ENCODE measurements around the gene PIP4K2C. TPM values are rescaled to one million over a fixed set of nuclear protein-coding genes. Genes with fewer than 3 reads are reported as not detected.
A peak's percentile ranks its signal among the peaks of the same experiment; 100 is the strongest.
"Not testable (repeated sequence)": the region's sequence is repeated elsewhere in the genome, so short reads cannot be mapped to it uniquely, and the experiment has no call there.

PIP4K2C gene
- total RNA-seq, 1 experiment from 2014 or later: 25.2 TPM

DNA sequence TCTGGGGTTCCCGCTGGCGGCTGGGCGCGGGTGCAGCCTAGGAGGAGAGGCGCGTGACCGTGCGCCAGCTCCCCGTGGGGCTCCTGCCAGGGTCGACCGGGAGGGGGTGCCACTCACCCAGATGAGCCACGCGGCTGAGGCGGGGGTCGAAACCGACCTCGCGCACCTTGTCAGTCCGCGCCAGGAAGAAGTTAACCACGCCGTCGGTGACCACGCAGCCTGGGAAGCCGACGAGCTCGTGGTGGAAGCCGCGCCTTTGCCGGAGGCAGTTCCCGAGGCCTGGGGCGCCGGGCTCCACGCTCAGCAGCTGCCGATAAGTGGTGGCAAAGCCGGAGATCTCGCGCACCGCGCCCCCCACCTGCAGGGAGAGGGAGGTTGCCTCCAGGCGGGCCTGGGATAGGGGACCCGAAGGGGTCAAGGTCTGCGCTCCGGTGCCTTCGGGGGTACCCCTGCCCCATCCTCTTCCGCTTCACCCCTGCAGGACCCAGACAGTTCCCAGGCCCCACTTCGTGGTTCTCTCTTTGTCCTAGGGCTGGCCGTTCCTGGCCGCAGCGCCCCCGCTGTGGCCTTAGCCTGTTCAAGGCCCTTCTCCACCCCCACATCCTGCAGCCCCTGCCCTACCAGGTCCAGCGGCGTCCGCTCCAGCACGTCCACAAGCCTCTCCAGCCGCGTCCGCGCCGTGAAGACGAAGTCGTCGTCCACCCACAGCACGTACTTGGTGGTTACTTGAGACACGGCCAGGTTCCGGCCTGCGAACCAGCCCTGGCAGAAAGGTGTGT, 36.7 kb downstream of the PIP4K2C start:
- no peak for DNase-seq (ENCODE audit: low spot score)
- in situ Hi-C loops (cut with HindIII; ENCODE audit: low sequenced_read_pairs): no loop called here

DNA sequence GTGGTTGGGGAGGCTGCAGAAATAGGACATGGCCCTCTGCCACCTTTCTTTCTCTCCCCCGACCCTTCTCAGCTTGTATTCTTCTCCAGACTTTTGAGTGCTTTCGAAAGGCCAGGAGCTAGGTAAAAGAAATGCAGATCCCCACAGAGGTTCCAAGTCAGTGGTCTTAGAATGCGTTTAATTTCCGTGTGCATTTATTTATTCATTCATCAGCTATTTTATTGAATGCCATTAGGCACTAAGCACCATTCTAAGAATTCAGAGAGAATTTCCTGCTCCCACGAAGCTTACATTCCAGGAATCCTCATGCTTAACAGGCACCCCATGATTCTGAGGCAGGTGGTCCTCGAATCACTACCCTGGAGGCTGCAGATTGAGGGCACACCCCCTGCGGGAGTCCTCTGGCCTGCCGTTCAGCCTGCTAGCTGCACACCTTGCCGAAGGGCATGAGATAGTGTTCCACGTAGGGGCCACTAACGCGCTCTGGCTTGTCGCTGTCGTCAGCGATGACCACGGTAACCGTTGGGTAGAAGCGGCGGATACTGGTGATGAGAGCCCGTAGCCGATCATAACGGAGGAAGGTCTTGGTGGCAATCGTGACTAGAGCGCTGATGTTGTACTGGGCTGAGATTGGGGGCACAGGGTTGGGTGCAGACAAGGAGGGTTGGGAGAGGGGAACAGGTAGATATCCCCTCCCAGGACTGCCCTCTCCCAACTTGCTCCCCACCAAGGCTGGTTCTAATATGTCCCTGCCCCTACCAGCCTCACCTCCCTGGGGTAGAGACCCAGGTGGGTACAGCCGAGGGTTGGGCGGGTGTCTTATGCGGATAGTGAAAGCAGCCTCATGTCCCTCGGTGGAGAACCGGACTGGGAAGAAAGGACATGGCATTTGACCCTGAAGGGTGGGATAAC, 37.5 kb downstream of the PIP4K2C start:
- no peak for DNase-seq (ENCODE audit: low spot score)
- in situ Hi-C loops (cut with HindIII; ENCODE audit: low sequenced_read_pairs): no loop called here

DNA sequence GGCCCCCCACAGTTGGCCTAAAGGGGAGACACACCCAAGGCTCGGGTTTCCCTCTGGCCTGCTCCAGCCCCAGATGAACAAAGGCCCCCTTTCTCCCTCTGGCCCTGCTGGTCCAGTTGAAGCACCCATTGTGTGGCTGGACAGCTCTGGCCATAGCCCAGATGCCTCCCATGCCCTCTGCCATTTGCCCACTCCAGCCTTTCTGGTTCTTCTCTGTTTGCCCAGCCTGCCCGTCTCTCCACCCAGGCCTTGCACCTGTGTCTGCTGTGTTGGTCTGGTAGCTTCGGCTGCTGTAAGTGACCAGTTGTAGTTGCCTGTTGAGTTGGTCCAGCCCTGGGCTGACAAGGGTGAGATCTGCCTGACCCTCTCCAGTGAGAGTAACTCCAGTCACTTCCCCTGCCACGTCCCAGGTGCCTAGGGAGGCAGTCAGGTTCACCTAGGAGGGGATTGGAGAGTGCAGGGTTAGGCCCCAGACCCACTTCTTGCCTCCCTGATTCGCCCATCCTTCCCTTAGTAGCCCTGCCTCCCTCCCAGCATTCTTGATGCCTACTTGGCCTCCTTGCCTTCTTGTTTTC, 39.0 kb downstream of the PIP4K2C start:
- no peak for DNase-seq (ENCODE audit: low spot score)
- in situ Hi-C loops (cut with HindIII; ENCODE audit: low sequenced_read_pairs): no loop called here

DNA sequence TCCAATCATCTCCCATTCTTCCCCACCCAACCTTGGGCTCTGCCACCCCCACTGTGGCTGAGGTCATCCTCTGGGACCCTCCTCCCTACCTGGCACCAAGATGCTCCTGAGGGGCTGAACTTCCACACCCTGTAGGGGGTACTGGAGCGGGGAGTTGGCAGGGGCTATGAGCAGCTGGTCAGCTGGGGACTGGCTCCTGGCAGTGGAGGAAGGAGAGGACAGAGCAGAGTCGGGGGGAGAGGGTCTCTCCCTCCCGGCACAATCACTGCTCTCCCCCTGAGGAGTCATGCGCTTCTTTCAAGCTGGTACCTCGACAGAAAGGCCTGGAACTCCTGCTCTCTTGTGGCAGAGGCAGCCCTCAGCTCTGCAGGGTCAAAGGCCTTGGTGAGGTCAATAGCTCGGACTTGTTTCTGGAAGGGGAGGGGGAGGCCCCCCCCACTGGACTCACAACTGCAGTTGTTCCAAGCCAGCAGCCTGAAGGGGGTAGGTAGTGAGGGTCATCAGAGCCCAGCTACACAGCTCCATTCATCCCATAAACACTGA, 40.0 kb downstream of the PIP4K2C start:
- no peak for DNase-seq (ENCODE audit: low spot score)
- in situ Hi-C loops (cut with HindIII; ENCODE audit: low sequenced_read_pairs): no loop called here

DNA sequence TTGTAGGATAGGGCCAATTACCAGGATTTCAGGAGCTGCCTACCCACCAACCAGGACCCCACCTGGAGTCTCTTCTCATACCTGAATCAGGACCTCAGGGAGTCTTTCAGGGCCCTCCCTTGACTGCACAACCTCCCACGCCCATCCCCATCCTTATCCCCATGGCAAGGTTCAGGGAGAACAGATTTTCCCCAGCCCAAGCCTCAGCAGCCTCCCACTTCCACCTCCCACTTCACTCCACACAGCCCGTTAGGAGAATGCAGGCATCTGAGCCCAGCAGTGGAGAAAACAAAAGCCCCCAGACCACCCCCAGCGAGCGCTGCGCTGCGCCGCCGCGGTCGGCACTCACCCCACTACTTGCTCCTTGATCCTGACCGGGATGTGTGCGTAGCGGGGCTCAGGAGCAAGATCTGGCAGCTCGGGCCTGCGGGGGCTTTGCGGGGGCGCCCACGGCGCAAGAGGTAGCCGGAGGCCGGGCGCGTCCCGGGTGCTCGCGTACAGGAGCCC, 40.6 kb downstream of the PIP4K2C start:
- in situ Hi-C loops (cut with HindIII; ENCODE audit: low sequenced_read_pairs): no loop called here
- no peak for DNase-seq (ENCODE audit: low spot score)

DNA sequence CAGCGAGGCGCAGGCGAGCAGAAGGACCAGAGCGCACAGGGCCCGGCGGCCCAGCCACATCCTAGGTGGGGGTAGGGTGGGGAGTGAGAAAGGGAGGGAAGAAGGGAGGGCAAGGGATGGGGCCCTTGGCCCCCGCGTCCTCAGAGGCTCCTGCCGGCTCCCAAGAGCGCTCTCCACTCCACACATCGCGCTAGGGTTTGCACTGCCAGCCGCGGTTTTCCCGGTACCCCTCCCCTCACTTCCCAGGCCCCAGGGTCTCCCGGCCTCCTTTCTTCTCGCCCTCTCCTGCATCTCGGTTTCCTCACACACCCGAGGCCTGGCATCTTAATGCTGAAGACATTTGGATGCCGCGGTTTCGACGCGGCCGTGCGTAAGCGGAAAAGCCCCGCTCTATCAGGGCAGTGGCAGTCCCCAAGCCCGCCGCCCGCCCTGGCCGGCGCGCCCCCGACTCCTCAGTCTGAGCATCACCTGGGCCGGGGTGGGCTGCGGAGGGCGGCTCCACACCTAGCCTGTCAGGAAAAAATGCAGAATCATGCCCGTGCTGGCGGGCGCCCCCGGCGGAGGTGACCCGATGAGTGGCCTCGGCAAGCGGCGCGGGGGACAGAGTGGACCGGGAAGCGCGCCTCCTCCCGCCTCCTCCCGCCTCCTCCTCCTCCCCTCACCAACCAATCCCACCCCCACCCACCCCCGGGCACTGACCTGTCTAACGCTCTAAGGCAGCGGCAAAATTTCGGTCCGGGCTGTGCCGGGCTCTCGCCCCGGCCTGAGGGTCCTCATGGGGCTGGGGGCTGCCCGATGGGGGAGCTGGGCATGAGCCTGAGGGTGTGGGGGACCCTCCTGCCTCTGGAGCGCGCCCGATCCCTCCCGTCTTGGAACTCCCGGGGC, 41.3 kb downstream of the PIP4K2C start:
- peak; percentile 75 for DNase-seq (ENCODE audit: low spot score)
- in situ Hi-C loops (cut with HindIII; ENCODE audit: low sequenced_read_pairs): no loop called here

DNA sequence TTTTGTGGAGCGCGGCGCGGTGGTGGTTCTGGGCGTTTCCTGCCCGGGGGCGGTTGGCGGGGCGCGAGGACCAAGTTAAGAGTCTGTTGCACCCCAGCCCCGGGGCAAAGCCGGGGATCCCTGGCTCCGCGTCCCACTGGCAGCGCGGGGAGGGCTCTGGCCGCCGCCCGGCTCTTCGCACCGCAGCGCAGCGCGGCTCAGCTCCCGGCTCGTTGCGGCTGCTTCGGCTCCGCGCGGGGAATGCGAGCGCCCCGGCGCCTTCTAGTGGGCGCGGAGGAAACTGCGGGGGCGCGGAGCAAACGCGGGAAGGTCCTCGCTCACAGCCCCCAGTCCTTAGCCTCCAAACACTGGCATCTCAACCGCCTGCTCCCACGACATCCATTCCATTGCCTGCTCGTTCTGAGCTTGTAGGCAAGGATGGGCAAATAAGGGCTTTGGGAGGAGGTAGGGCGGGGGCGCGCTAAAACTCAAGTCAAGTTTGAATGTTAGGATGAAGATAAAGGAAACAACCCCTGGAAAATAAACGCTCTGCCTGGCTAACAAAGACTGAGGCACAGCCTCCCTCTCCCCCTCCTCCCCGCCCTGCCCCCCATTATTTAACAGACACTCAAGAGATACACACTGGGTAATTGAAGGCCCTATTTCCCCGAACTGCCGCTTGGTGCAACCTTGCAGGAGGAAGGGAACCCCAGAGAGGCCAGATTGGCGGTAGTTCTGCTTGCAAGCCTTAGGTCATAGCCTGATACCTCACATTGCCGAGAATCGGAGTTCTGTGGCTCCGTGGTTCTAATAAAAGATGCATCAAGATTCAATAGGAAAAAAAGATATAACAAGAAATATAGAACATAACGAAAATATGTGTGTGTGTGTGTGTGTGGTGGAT, 42.2 kb downstream of the PIP4K2C start, which contains the start of gene B4GALNT1:
B4GALNT1 (minus strand) TSS at position 244 of the 883 bp plus-strand sequence. CDS start 1,069 bp downstream, outside the sequence.
- in situ Hi-C loops (cut with HindIII; ENCODE audit: low sequenced_read_pairs): no loop called here
- DNase-seq (ENCODE audit: low spot score): peak; percentile 84

DNA sequence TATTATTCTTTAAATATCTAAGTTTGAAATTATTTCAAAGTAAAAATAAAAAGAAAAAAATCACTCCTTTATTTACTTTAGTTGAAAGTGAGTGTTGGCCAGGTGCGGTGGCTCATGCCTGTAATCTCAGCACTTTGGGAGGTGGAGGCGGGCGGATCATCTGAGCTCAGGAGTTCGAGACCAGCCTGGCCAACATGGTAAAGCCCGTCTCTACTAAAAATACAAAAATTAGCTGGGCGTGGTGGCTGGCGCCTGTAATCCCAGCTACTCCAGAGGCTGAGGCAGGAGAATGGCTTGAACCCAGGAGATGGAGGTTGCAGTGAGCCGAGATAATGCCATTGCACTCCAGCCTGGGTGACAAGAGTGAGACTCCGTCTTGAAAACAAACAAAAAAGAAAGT, 45.7 kb downstream of the PIP4K2C start:
- DNase-seq (ENCODE audit: low spot score); in situ Hi-C loops (cut with HindIII; ENCODE audit: low sequenced_read_pairs): not testable (repeated sequence)

DNA sequence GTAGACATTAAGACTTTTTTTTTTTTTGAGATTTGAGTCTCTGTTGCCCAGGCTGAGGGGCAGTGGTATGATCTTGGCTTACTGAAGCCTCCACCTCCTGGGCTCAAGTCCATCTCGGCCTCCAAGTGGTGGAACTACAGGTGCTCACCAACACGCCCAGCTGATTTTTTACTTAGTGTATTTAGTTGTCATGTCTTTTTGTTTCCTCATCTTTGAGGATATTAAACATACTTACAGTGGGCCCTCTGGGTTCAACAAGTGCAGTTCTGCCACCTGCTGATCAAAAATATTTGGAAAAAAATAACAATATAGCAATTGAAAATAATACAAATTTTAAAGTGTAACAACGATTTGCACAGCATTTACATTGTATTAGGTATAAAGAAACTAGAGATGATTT, 46.4 kb downstream of the PIP4K2C start:
- in situ Hi-C loops (cut with HindIII; ENCODE audit: low sequenced_read_pairs): no loop called here
- DNase-seq (ENCODE audit: low spot score): no peak

DNA sequence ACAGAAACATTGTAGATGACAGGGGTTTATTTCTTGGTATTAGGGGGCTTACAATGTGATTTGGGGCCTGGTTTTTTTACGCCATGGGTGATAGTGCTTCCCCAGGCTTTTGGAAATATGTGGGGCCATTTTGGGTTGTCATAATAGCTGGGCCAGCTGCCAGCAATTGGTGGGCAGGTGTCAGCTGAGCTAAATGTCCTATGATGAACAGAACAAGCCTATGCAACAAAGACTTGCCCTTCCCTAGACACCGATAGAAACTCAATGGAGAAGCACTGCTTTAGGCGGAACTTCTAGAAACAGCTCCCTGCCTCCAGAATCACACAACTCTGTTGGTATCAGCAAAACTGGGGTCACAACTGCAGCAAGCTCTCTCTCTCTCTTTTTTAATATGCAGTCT, 47.1 kb downstream of the PIP4K2C start:
- DNase-seq (ENCODE audit: low spot score): no peak
- in situ Hi-C loops (cut with HindIII; ENCODE audit: low sequenced_read_pairs): no loop called here

DNA sequence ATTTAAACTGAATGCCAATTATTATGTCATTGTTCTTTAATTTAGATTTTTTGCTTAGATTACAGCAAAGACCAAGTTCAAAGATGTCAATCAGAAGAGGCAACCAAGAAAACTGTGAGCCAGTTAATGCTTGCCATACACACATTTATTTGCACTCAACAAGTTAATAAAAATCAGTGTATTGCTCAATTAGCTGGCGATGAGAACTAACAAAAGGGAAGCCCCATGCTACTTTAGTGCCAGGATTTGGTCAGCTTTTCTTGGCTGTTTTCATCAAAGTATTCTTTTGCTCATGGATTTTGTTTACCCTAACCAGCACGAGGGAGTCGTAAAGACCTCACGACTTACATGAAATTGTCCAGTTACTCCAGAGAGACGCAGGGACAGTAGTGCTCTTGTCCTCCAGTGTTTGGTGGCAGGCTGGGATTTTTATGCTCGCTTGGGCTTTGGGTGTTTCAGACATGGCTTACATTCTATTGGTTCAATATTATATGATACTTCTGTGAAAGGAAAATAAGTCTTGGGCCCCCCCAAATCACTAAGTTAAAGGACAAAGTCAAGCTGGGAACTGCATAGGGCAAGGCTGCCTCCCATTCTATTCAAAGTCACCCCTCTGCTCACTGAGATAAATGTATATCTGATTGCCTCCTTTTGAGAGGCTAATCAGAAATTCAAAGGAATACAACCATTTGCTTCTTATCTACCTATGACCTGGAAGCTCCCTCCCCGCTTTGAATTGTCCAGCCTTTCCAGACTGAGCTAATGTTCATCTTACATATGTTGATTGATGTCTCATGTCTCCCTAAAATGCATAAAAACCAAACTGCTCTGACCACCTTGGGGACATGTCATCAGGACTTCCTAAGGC, 49.4 kb downstream of the PIP4K2C start:
- DNase-seq (ENCODE audit: low spot score): no peak
- in situ Hi-C loops (cut with HindIII; ENCODE audit: low sequenced_read_pairs): no loop called here

DNA sequence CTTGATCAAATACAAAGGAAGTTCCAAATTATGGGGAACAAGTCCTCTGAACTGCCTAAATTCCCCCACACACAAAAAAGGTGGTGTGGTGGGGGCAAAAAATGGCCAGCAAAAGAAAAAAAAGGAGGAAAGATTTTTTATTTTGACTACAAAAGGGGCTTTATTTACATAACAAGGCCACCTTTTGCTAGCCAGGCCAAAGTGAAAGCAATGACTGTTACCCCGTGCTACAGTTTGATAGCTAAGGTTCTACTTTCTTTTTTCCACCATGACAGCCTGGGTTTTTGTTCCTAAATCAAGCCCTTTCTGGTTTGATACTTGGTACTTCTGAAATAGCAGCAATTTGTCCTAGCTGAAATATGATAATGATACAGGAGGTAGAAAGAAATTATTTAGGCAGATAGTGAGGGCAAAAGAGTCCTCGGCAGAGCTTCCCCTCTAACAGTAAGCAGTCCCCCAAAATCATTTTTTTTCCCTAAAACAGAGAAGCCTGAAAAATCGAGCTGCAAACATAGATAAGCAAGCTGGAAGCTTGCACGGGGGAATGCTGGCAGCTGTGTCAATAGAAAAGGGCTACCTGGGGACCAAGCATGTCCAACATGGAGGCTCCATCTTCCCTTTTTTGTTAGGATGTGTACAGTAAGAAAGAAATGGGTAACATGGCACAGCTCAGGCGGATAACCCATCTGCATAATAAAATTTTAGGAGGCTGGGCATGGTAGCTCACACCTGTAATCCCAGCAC, 50.9 kb downstream of the PIP4K2C start:
- in situ Hi-C loops (cut with HindIII; ENCODE audit: low sequenced_read_pairs): no loop called here
- no peak for DNase-seq (ENCODE audit: low spot score)

DNA sequence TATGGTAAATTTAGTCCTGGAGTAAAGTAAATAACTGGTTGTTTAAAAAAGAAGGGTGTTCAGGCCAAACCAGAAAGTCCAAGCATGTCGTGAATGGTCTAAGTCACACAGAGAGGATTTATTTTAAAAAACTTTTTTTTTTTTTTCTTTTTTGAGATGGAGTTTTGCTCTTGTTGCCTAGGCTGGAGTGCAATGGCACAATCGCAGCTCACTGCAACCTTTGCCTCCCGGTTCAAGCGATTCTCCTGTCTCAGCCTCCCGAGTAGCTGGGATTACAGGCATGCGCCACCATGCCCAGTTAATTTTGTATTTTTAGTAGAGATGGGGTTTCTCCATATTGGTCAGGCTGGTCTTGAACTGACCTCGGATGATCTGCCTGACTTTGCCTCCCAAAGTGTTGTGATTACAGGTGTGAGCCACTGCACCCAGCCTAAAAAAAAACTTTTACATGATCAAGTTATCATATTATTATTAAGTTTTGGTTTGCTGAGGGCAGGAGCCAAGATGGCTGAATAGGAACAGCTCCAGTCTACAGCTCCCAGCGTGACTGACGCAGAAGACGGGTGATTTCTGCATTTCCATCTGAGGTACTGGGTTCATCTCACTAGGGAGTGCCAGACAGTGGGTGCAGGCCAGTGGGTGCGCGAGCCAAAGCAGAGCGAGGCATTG, 55.1 kb downstream of the PIP4K2C start:
- in situ Hi-C loops (cut with HindIII; ENCODE audit: low sequenced_read_pairs); DNase-seq (ENCODE audit: low spot score): not testable (repeated sequence)

DNA sequence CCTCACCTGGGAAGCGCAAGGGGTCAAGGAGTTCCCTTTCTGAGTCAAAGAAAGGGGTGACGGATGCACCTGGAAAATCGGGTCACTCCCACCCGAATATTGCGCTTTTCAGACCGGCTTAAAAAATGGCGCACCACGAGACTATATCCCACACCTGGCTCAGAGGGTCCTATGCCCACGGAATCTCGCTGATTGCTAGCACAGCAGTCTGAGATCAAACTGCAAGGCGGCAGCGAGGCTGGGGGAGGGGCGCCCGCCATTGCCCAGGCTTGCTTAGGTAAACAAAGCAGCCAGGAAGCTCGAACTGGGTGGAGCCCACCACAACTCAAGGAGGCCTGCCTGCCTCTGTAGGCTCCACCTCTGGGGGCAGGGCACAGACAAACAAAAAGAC, 55.7 kb downstream of the PIP4K2C start:
- in situ Hi-C loops (cut with HindIII; ENCODE audit: low sequenced_read_pairs); DNase-seq (ENCODE audit: low spot score): not testable (repeated sequence)
